A204.1 (cell line): ENCODE results near the gene GALNT16.
"Not testable (repeated sequence)": the region's sequence is repeated elsewhere in the genome, so short reads cannot be mapped to it uniquely, and the experiment has no call there.

ENCODE experiments used
- FAIRE-seq: peaks from 2 replicates; lab custom pipeline; 2012; peaks lifted over from hg19 to GRCh38; lab: Jason Lieb, UNC

GALNT16 gene

GRCh38 chr14:69285661-69286255, 25.8 kb downstream of the GALNT16 start:
- no peak for FAIRE-seq

DNA sequence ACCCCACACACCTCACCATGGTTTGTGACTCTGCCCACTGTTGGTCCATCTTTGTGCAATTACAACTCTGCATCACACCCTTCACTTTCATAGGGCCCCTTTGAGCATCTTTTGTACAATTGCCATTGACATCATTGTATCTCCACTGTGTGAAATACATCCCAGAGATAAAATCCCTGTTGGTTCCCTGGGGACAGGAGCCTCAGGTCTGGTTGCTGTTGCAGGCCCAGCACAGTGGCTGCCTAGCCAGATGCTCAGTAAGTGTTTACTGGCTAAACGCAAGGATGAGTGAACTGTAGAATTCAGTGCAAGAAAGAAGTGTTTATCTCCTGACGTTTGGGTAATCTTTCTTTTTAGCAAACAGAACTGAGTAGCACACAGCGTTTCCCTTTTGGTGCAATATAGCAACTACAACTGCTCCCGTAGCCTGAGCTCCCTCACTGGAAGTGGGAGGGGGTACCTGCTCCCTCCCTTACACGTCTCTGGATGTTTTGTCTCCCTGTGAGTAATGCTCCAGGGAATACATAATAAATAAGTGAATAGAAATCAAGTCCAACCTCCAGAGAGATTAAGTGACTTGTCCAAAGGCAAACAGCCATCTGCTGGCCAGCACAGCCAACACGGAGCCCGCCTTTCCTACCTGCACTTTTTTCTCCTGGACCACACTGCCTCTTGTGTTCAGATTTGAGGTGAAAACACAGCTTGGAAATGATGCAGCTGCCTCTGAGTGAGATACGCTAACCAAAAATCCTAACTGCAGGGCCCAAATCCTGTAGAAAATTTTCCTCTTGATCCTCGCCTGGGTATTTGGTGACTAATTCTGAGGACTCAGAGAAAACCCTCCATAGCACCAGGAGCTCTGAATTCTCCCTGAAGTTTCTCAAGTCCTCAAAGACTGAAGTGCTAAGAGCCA, 27.4 kb downstream of the GALNT16 start:
- no peak for FAIRE-seq

- no peak for FAIRE-seq
These were observed 28.2 kb downstream of the GALNT16 start for GRCh38 chr14:69288011-69288771.

DNA sequence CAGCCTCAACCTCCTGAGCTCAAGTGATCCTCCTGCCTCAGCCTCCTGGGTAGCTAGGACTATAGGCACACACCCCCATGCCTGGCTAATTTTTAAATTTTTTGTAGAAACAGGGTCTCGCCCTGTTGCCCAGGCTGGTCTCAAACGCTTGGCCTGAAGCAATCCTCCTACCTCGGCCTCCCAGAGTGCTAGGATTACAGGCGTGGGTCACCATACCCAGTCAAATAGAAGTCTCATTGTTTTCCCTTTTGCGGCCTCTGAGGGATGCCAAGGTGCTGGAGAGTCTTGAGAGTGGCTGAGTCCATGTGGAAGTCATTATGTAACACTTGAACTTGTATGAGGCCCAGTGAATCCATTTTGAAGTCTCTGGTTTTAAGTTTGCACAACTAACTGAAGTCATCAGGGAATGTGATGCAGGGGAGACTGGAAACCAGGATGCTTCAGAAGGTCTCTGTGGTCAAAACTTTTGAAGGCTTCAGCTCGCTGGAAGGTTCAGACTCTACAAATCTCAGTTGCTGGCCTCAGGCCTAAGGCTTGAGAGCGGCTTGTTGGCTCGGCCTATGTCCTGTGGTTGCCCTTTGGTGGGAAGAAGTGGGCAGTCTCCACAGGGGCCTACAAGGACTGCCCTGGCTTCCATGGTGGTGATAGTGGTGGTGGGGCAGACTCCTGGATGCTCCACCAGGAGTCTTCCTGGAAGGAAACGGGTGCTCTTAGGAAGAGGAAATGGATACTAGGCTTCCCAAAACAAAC, 29.2 kb downstream of the GALNT16 start:
- no peak for FAIRE-seq

GRCh38 chr14:69289811-69290520, 30.0 kb downstream of the GALNT16 start:
- FAIRE-seq, result no peak

- FAIRE-seq, result not testable (repeated sequence)
These were observed 30.9 kb downstream of the GALNT16 start for GRCh38 chr14:69290881-69291280.

- FAIRE-seq, result no peak
These were observed 31.4 kb downstream of the GALNT16 start for GRCh38 chr14:69291396-69291795.

- no peak for FAIRE-seq
These were observed 32.1 kb downstream of the GALNT16 start for GRCh38 chr14:69291891-69292561.

DNA sequence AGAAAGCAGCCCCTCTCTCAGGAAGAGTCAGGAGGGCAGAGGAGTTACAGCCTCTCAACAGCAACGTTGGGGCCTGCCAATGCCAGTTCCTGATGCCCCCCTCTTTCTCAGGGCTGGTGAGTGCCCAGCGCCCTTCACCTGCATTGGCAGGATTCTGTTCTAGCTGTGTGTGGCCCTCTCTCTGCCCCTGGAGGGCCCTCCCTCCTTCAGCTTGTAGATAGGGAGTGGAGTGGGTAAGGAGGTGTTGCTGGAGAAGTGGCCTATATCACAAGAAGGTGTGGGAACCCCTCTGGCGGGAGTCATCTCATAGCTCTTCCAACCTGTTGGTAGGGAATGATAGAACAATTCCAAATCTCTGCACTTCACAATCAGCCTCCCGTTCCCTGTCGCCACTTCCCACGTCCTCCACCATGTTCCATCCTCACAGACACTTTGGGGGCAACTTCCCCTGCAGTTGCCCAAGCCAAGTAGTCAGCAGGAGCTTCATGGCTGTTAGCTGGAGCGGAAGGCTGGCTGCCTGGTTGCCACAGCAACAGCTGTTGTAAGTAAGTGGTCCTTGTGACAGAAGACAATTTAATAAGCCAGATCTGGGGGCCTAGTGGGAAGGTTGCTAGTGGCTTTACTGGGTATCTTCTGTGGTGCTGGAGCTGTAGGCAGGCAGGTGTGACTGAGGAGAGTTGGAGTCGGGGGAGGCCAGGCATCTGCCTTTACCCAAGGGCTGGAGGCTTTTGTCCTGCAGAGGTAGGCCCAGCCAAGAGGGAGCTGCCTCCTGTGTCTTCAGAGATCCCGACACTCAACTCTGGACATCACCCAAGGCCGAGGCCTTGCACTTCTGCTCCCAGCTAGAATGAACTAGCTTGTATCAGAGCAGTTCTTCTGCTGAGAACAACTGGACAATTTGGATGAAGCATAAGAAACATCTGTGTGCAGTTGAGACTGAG, 38.4 kb downstream of the GALNT16 start:
- FAIRE-seq, result no peak

DNA sequence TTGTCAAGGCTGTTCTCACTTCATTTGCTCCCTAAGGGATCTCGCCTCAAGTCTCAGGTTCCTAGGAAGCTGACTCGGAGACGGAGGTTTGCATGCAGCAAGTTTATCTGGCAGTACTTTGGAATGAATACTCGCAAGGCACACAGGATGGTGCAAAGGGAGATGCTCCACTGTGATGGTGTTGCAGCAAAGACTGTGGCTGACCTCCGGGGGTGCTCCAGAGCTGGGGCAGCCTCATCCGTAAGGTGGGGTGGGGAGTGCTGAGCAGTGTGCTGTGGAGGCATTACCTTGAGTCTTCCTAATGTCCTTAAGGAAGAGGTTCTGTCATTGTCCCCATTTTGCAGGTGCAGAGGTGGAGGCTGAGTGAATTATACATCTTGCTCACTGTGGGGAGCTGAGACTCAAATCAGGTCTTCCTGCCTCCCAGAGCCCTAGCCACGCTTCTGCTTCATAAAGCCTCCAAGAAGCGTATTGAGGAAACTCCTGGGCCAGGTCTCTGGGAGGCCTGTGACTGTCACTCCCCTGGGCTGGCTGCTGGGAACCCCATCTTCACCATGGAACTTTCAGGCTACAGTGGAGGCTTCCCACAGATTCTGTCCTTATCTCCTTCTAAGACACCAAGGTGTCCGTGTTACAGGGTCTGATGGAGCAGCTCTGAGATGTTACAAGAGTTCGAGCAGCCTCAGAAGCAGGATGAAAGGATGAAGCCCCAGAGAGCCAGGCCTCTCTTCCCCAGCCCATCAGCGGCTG, 39.5 kb downstream of the GALNT16 start:
- FAIRE-seq, result no peak

DNA sequence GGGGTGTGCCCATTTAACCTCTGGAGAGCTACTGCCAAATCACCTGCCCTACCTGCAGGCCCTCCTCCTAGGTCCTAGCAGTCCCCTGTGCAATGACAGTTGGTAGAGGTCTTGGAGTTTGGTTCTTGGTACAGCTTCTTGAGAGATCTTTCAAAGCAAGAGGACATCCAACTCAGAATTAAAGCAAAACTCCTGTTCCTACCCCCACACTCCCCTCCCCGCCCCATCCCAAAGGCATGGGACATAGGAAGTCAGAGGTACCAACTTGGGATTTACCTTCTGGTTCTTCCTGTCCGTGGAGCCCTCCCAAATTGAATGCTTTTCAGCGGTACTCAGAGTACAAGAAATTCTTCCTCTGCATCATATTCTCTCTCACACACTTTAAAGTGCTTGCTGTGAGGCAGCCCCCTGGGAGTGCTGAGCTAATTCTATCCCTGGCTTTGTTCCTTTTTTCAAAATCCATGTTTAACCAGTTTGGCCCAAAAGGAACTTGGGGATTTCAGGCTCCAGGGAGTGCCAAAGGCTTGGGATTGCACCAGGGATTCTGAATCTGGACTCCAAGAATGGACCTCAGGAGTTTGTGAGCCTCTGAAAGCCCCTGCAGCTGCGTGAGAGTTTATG, 40.8 kb downstream of the GALNT16 start:
- FAIRE-seq, result no peak

DNA sequence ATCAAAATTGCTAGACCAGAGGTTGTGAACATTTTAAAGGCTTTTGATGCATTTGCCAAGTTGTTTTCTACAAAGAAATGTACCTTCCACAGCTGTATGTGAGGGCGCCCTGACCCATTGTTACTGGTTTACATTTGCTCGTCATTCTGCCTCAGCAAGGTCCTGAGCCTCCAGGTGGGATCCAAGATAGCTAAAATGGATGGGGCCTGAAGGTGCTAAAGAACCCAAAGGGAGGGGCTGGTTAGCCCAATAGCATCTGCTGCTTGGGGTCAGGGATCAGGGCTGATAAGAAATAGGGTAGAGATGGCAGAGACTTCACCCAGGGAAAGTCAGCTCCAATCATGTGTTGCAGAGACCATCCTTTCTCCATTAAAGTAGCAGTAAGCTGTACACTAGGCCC, 43.1 kb downstream of the GALNT16 start:
- FAIRE-seq, result no peak

GRCh38 chr14:69312608-69313007, 52.6 kb downstream of the GALNT16 start:
- no peak for FAIRE-seq

GRCh38 chr14:69313176-69313575, 53.2 kb downstream of the GALNT16 start:
- FAIRE-seq, result no peak

GRCh38 chr14:69314327-69314726, 54.4 kb downstream of the GALNT16 start:
- no peak for FAIRE-seq

DNA sequence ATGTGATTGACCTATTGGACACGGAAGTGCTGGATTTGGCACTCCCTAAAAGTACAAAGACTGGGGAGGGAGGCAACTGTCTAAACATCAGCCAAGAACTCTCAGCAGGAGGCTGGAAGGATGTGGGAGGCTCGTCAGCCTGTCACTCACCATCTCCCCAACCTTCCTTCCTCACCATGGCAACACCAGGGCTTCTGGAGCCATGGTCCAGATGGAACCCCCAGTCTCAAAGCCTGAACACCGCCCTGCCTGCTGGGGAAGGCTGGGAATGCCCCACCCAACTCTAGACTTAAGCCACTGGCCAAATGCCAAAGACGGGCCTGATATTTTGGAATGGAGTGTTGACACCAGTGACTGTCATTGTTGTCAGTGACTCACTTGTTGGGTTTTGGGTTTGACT, 55.3 kb downstream of the GALNT16 start:
- FAIRE-seq, result no peak

GRCh38 chr14:69316449-69317101, 56.6 kb downstream of the GALNT16 start:
- no peak for FAIRE-seq

GRCh38 chr14:69317102-69317755, 57.3 kb downstream of the GALNT16 start:
- FAIRE-seq, result no peak
